ENCODE data around the gene SESN1. TPM values are rescaled to one million over a fixed set of nuclear protein-coding genes. Genes with fewer than 3 reads are reported as not detected.

The SESN1 gene
- polyA plus RNA-seq: 34.0 and 38.9 TPM in 2 replicates

GRCh38 chr6:109094416-109095035 is at the start of gene SESN1:
SESN1 (minus strand) TSS chr6:109094846; CDS start chr6:109094073, 773 bp downstream.

GRCh38 chr6:109095036-109095834 is 589 bp upstream of the SESN1 start, which contains the start of gene CEP57L1:
CEP57L1 (plus strand) TSS chr6:109095507; CDS start chr6:109145222, 49,715 bp downstream.

Other genes starting within 250 kb of the SESN1 start
- 1.9 and 2.7 TPM in 2 replicates for gene ARMC2, start 246.4 kb downstream of the SESN1 start, polyA plus RNA-seq
- 23.3 and 25.0 TPM in 2 replicates for gene CEP57L1, start 661 bp upstream of the SESN1 start, polyA plus RNA-seq

Data from Purkinje cell (primary cell).